Gastroesophageal sphincter (tissue), 3 donors: ENCODE results near the gene GRID1.

Experiments used
- EP300 ChIP-seq: sonication (generic); formaldehyde crosslinking; IDR thresholded peaks from one replicate; pipeline ENCODE4 v1.6.1; 2017; ENCODE audit warnings: antibody characterized with exemption, mild to moderate bottlenecking
- POLR2A ChIP-seq, 2 donors: fragments of 450-650 bp; IDR thresholded peaks; one replicate each; pipeline ENCODE4 v1.6.1; 2017; ENCODE audit warnings: antibody characterized with exemption in 2 of 2, mild to moderate bottlenecking in 2 of 2, moderate library complexity in 1 of 2
- POLR2AphosphoS5 ChIP-seq: sonication (generic); formaldehyde crosslinking; IDR thresholded peaks from one replicate; pipeline ENCODE4 v1.6.1; 2017; ENCODE audit warnings: antibody characterized with exemption
- TF ChIP-seq, protein P1 (sequence below), 4 experiments: fragments of 200-600 bp in 2 of 4; fragments of 450-650 bp in 2 of 4; sonication (generic) in 1 of 4; IDR thresholded peaks; one replicate each; pipeline ENCODE4 v1.5.1; 2017 to 2019; ENCODE audit warnings: antibody characterized with exemption in 4 of 4, mild to moderate bottlenecking in 2 of 4, moderate library complexity in 2 of 4

DNA sequence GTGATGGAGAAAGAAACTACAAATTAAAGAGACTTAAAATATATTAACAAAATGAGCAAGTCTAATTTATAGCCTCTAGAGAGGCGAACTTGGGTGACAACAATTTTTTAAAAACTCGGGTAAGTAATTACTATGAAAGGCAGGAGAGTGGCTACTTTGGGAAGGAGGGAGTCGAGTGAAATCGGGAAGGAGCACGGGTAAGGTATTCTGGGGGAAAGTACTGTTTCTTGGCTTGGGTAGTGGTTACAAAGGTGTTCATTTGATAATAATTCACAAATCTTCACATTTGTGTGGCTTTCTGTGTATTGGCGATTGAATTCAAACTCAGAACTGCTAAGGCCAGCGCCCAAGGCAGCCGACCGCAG is 32.9 kb upstream of the GRID1 start:
- TF ChIP-seq POLR2AphosphoS5 (no peak), POLR2A (IDR thresholded peaks at IDR 0.05) (no peak), EP300 (no peak)
- TF ChIP-seq, protein P1, sequence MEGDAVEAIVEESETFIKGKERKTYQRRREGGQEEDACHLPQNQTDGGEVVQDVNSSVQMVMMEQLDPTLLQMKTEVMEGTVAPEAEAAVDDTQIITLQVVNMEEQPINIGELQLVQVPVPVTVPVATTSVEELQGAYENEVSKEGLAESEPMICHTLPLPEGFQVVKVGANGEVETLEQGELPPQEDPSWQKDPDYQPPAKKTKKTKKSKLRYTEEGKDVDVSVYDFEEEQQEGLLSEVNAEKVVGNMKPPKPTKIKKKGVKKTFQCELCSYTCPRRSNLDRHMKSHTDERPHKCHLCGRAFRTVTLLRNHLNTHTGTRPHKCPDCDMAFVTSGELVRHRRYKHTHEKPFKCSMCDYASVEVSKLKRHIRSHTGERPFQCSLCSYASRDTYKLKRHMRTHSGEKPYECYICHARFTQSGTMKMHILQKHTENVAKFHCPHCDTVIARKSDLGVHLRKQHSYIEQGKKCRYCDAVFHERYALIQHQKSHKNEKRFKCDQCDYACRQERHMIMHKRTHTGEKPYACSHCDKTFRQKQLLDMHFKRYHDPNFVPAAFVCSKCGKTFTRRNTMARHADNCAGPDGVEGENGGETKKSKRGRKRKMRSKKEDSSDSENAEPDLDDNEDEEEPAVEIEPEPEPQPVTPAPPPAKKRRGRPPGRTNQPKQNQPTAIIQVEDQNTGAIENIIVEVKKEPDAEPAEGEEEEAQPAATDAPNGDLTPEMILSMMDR (IDR thresholded peaks at IDR 0.05): no peak
